HG03159 (cell line): Measurements from ENCODE around the gene TMIGD2.
"Not testable (repeated sequence)": the region's sequence is repeated elsewhere in the genome, so short reads cannot be mapped to it uniquely, and the experiment has no call there.

ENCODE experiments used
- ATAC-seq: cut with Tn5 transposase; IDR thresholded peaks from one replicate; pipeline ENCODE4 v1.9.1; 2021; ENCODE audit warnings: mild to moderate bottlenecking, moderate library complexity; ENCODE audit not compliant: unreplicated experiment

The TMIGD2 gene

GRCh38 chr19:4298810-4299550 lies 3.2 kb downstream of the TMIGD2 start:
- no peak for ATAC-seq

GRCh38 chr19:4297901-4298809 lies 4.0 kb downstream of the TMIGD2 start:
- ATAC-seq, result no peak

- ATAC-seq, result no peak
These were observed 6.0 kb downstream of the TMIGD2 start for GRCh38 chr19:4295972-4296771.

GRCh38 chr19:4294389-4294788 lies 7.8 kb downstream of the TMIGD2 start:
- no peak for ATAC-seq

GRCh38 chr19:4292515-4292914 lies 9.7 kb downstream of the TMIGD2 start:
- no peak for ATAC-seq

GRCh38 chr19:4291184-4291732 lies 10.9 kb downstream of the TMIGD2 start:
- ATAC-seq, result no peak

GRCh38 chr19:4288091-4288777 lies 14.0 kb downstream of the TMIGD2 start:
- no peak for ATAC-seq

- ATAC-seq, result not testable (repeated sequence)
These were observed 16.0 kb downstream of the TMIGD2 start for GRCh38 chr19:4286141-4286540.

GRCh38 chr19:4284974-4285373 lies 17.2 kb downstream of the TMIGD2 start:
- ATAC-seq, result no peak

GRCh38 chr19:4284176-4284958 lies 17.8 kb downstream of the TMIGD2 start:
- no peak for ATAC-seq

- no peak for ATAC-seq
These were observed 22.4 kb downstream of the TMIGD2 start for GRCh38 chr19:4279530-4280422.

GRCh38 chr19:4279267-4279529 lies 23.0 kb downstream of the TMIGD2 start:
- no peak for ATAC-seq

GRCh38 chr19:4278419-4279266 lies 23.5 kb downstream of the TMIGD2 start, which contains the start of gene SHD:
TSS of gene SHD (plus strand) at chr19:4279266. CDS start at chr19:4280064, 798 bp downstream.
- no peak for ATAC-seq

- ATAC-seq, result no peak
These were observed 24.2 kb downstream of the TMIGD2 start for GRCh38 chr19:4278010-4278409.

GRCh38 chr19:4277191-4277696 lies 24.9 kb downstream of the TMIGD2 start:
- ATAC-seq, result no peak

GRCh38 chr19:4274321-4274686 lies 27.9 kb downstream of the TMIGD2 start:
- ATAC-seq, result not testable (repeated sequence)

- ATAC-seq, result no peak
These were observed 29.3 kb downstream of the TMIGD2 start for GRCh38 chr19:4272894-4273293.
